RWPE1 (cell line): ENCODE measurements around the gene SDHA.
A peak's percentile ranks its signal among the peaks of the same experiment; 100 is the strongest.
"Not testable (repeated sequence)": the region's sequence is repeated elsewhere in the genome, so short reads cannot be mapped to it uniquely, and the experiment has no call there.

Source experiments
- CTCF ChIA-PET: fragments of 350-600 bp; sonication (Branson Sonifier 250); formaldehyde crosslinking; extraction: SDS; loops from one replicate; lab custom pipeline; 2021; lab: Yijun Ruan, JAX
- POLR2A ChIA-PET: fragments of 400-600 bp; formaldehyde crosslinking; extraction: SDS; loops from one replicate; lab custom pipeline; 2020; ENCODE audit warnings: antibody characterized with exemption; ENCODE audit not compliant: low non-redundant PET; lab: Yijun Ruan, JAX
- DNase-seq: peaks from one replicate; pipeline ENCODE4 v3.0.0; 2012; ENCODE audit warnings: low spot score
- H3K27ac ChIP-seq: fragments of 450-650 bp; 2 replicates; pipeline ENCODE4 v1.5.1; 2017
- TF ChIP-seq, protein P1 (sequence below): fragments of 450-650 bp; conservative IDR thresholded peaks from 2 replicates; pipeline ENCODE4 v1.5.1; 2017; ENCODE audit warnings: low read depth, mild to moderate bottlenecking

Gene SDHA

DNA sequence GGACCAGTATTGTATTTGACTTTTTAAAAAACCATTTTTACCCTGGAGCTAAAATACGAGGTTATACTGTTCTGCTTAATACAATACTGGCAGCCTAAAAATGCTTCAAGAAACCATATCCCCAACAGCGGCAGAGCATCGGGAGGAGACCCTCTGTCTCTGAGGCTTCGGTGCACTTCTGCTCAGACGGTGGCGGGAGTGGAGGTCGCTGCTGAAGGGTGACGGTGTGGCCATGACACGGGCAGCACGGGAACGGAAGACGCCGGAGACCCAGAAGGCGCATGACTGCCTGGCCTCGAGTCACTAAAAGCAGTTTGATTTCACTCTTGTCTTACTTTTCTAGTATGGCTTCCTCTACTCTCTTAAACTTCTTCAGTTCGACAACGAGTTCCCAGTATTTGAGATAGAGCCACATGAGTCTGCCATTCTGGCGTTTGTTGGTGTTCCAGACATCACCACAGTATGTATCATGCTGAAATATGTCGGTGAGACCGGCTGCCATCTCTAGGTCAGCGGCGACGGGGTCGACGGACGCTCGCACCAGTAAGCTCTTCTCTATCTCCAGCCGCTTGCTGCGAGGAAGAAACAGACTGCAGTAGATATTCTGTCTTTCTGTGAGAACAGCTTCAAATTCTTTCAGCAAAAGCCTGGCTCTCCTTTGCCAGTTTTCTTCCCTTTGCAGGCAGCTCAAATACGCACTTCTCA, 13.0 kb upstream of the SDHA start:
- POLR2A ChIA-PET, result no interaction called here
- no peak for DNase-seq
- TF ChIP-seq, protein P1, sequence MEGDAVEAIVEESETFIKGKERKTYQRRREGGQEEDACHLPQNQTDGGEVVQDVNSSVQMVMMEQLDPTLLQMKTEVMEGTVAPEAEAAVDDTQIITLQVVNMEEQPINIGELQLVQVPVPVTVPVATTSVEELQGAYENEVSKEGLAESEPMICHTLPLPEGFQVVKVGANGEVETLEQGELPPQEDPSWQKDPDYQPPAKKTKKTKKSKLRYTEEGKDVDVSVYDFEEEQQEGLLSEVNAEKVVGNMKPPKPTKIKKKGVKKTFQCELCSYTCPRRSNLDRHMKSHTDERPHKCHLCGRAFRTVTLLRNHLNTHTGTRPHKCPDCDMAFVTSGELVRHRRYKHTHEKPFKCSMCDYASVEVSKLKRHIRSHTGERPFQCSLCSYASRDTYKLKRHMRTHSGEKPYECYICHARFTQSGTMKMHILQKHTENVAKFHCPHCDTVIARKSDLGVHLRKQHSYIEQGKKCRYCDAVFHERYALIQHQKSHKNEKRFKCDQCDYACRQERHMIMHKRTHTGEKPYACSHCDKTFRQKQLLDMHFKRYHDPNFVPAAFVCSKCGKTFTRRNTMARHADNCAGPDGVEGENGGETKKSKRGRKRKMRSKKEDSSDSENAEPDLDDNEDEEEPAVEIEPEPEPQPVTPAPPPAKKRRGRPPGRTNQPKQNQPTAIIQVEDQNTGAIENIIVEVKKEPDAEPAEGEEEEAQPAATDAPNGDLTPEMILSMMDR, result no peak
- H3K27ac ChIP-seq, result peak overlapping the region; percentile 12; the same call in 1 of the 2 replicates
- CTCF ChIA-PET, result no interaction called here

DNA sequence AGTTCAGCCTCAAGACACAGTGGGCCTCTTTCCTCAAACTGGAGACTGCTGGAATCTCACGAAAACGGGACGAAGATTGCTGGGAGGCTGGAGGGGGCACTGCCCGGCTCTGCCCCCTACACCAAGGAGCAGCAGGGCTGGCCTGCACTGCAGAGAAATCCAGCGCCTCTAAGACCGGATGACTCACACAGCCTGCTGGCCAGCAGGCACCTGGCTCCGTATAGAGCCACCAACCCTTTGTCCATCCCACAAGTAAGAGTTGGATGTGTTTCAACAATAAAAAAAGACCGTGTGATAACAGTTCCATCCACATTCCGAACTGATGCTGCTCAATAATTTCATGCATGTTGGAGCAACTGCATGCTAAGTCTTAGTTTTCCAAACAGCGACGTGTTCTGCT, 11.7 kb upstream of the SDHA start:
- TF ChIP-seq, protein P1, result no peak
- H3K27ac ChIP-seq, result no peak overlapping the region
- ChIA-PET CTCF (no interaction called here), POLR2A (no interaction called here)
- no peak for DNase-seq

DNA sequence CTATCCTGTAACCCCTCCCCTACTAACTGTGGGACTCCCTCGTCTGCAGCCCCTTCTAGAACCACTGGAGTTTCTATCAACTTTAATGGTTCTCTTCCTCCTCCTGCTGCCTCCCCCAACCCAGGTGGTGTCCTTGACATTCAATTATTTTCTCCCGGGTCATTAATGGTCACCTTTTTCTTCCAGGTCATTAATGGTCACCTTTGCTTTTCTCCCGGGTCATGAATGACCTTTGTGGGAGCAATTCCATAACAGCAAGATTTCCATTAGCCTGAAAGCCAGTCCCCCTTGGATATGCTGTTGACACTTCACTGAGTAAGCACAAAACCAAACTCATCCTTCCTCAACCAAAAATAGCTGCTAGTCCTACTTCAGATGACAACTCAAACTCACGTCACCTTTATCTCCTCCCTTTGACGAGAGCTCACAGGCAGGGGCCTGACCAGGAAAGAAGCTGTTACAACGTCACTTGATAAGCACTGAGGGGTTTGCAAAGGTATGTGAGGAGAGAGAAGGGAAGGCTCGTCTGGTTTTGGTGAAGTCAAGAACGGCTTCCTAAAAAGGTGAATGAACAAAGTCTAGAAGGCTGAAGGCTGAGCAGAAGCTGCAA, 11.1 kb upstream of the SDHA start:
- ChIA-PET POLR2A (no interaction called here), CTCF (no interaction called here)
- TF ChIP-seq, protein P1, result no peak
- no peak for DNase-seq
- H3K27ac ChIP-seq, result no peak overlapping the region

DNA sequence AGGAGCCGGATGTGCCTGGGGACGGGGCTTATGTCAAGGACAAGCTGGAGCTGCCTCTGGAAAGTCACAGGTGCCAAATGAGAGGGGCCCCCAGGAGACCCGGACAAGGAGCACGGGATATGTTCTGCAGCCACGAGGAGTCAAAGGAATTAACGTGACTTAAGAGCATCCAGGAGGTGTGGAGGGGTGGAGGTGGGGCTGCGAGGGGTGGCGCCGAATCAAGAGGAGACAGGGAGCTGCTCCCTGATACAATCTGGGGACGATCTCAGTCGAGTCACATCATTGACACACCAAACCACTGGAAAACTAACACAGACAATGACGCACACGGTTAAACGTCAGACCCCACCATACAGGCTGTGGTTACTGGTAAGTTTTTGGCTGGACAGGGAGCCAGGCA, 10.5 kb upstream of the SDHA start:
- ChIA-PET POLR2A (no interaction called here), CTCF (no interaction called here)
- no peak for DNase-seq
- TF ChIP-seq, protein P1, result no peak
- H3K27ac ChIP-seq, result no peak overlapping the region

DNA sequence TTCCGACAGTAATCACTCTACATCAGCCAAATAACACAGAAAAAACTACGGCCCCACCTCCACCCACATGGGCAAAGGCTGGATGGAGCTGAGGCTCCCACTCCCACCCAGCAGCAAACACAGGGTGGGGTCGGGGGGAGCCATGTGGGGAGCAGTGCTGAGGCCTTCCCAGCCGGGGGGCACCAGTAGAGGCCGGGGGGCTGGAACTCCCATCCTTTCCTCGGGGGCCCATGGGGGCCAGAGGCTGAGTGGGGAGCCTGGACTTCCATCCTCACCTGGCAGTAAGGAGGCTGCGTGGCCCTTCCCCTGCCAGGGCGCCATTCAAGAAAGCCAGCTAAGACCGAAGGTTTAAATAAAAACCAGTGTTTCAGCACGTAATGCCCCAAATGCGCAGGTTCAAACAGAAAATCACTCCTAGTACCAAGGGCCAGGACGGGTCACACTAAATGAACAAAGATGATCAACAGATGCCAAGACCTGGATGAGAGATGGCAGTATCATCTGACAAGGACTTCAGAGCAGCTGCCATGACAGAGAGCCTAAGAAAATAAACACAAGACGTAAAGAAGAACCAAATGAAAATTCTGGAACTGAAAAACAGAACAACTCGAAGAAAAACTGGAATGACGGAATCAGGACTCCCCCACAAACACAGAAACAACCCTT, 9.5 kb upstream of the SDHA start:
- TF ChIP-seq, protein P1, result no peak
- CTCF ChIA-PET, result no interaction called here
- POLR2A ChIA-PET, result no interaction called here

DNA sequence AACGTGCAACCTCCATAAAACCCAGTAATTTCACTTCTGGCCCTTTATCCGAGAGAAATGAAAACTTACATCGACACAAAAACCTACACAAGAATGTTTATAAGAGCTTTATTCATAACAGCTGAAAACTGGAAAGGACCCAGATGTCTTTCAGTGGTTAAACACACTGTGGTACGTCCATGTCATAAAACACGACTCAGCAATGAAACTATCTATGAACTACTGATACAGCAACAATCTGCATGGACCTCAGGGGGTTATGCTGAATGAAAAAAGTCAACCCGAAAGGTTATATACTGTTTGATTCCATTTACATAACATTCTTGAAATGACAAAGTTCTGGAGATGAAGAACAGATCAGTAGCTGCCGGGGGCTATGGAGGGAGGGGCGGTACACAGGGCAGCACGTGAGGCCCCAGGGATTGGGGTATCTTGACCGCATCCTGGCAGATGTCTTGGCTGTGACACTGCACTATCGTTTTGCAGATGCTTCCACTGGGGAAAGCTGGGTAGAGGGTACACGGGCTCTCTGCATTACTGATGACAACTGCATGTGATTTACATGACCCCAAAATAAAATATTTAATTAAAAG, 4.2 kb upstream of the SDHA start:
- H3K27ac ChIP-seq, result no peak overlapping the region
- TF ChIP-seq, protein P1, result no peak
- no peak for DNase-seq
- ChIA-PET POLR2A (no interaction called here), CTCF (no interaction called here)

More for the DNA sequence above, 9.5 kb upstream of the SDHA start:
- H3K27ac ChIP-seq, result no peak overlapping the region
- no peak for DNase-seq

DNA sequence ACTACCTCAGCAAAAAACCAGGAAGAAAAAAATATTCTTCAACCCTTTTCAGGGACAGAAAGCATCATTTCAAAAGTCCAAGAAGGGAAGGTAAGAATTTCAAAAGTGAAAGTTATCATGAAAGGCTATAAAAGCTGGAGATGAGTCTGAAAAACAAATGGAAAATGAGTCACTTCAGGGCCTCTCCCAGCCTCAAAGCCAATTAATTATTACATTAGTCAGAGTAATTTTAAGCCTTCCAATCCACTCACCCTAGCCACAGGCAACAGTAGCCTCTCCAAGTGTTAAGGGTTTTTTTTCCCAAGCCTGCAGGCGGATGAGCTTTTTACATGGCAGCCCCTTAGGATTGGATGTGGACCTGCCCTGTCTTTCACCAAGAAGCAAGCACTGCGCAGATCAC, 2.9 kb upstream of the SDHA start:
- DNase-seq, POLR2A ChIA-PET: not testable (repeated sequence)

DNA sequence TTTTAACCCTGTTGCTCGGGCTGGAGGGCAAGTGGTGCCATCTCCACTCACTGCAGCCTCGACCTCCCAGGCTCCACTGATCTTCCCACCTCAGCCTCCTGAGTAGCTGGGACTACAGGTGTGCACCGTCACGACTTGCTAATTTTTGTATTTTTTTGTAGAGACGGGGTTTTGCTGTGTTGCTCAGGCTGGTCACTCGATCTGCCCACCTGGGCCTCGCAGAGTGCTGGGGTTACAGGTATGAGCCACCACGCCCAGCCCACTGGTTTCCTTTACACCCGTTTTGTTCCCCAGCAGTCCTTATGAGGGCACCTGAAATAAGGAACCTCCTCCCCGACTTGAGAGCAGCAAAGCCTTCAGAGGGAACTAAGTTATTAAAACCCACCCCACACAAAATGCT, 2.0 kb upstream of the SDHA start:
- POLR2A ChIA-PET, CTCF ChIA-PET, DNase-seq: not testable (repeated sequence)
- H3K27ac ChIP-seq, result peak overlapping the region; percentile 64

More for the DNA sequence above, 2.9 kb upstream of the SDHA start:
- CTCF ChIA-PET, result not testable (repeated sequence)
- peak overlapping the region; percentile 75 for H3K27ac ChIP-seq
